Measurements from ENCODE around the gene SIX1.

SIX1 gene

DNA sequence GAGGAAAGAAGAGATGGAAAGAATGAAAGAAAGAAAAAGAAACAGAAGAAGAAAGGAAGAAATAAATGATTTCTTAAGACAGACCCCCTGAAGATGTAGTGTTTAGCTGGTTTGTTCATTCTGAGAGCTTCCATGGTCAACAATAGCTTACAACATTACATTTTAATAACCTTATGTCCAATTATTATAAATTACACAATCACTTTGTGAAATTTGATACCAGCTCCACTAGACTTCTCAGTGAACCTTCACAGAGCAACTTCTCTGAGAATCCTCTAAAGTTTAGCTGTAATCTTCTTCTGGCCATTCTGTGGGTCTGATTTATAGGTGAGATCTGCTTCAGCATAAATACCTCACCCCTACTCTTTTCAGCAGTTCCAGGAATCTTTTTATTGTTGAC is 27.9 kb downstream of the SIX1 start:
- ATAC-seq: no peak

GRCh38 chr14:60618241-60618640 is 31.0 kb downstream of the SIX1 start:
- TF ChIP-seq PPARA (CRISPR knock-in tag; IDR thresholded peaks at IDR 0.05; ENCODE audit: borderline replicate concordance) (no peak), ZNF70 (CRISPR knock-in tag; IDR thresholded peaks at IDR 0.05) (no peak), ZC3H10 (CRISPR knock-in tag; IDR thresholded peaks at IDR 0.05) (no peak), ESRRG (CRISPR knock-in tag; IDR thresholded peaks at IDR 0.05) (no peak), CSDC2 (CRISPR knock-in tag; IDR thresholded peaks at IDR 0.05) (no peak), ZFP30 (CRISPR knock-in tag; IDR thresholded peaks at IDR 0.05) (no peak), ZFP3 (CRISPR knock-in tag; IDR thresholded peaks at IDR 0.05) (no peak), TCF4 (CRISPR knock-in tag; IDR thresholded peaks at IDR 0.05; ENCODE audit: borderline replicate concordance) (no peak), ZNF565 (CRISPR knock-in tag; conservative IDR thresholded peaks at IDR 0.05; ENCODE audit: low read depth) (no peak), SNAI2 (CRISPR knock-in tag; IDR thresholded peaks at IDR 0.05) (no peak), ARNTL (CRISPR knock-in tag; IDR thresholded peaks at IDR 0.05; ENCODE audit: borderline replicate concordance, low read depth) (no peak), ISL1 (CRISPR knock-in tag; IDR thresholded peaks at IDR 0.05) (no peak)
- TF ChIP-seq, protein P1, sequence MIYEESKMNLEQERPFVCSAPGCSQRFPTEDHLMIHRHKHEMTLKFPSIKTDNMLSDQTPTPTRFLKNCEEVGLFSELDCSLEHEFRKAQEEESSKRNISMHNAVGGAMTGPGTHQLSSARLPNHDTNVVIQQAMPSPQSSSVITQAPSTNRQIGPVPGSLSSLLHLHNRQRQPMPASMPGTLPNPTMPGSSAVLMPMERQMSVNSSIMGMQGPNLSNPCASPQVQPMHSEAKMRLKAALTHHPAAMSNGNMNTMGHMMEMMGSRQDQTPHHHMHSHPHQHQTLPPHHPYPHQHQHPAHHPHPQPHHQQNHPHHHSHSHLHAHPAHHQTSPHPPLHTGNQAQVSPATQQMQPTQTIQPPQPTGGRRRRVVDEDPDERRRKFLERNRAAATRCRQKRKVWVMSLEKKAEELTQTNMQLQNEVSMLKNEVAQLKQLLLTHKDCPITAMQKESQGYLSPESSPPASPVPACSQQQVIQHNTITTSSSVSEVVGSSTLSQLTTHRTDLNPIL (CRISPR knock-in tag; IDR thresholded peaks at IDR 0.05; ENCODE audit: low read depth): no peak
- no peak for ATAC-seq

More for the DNA sequence above, 27.9 kb downstream of the SIX1 start:
- no peak for TF ChIP-seq ZNF565 (CRISPR knock-in tag; conservative IDR thresholded peaks at IDR 0.05; ENCODE audit: low read depth)
- TF ChIP-seq SNAI2 (CRISPR knock-in tag; IDR thresholded peaks at IDR 0.05): no peak
- TF ChIP-seq, protein P2, sequence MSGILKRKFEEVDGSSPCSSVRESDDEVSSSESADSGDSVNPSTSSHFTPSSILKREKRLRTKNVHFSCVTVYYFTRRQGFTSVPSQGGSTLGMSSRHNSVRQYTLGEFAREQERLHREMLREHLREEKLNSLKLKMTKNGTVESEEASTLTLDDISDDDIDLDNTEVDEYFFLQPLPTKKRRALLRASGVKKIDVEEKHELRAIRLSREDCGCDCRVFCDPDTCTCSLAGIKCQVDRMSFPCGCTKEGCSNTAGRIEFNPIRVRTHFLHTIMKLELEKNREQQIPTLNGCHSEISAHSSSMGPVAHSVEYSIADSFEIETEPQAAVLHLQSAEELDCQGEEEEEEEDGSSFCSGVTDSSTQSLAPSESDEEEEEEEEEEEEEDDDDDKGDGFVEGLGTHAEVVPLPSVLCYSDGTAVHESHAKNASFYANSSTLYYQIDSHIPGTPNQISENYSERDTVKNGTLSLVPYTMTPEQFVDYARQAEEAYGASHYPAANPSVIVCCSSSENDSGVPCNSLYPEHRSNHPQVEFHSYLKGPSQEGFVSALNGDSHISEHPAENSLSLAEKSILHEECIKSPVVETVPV (CRISPR knock-in tag; IDR thresholded peaks at IDR 0.05): no peak
- no peak for TF ChIP-seq TOX (CRISPR knock-in tag; IDR thresholded peaks at IDR 0.05; ENCODE audit: borderline replicate concordance)
- no peak for TF ChIP-seq ZC3H10 (CRISPR knock-in tag; IDR thresholded peaks at IDR 0.05)
- no peak for TF ChIP-seq RARB (CRISPR knock-in tag; IDR thresholded peaks at IDR 0.05)
- TF ChIP-seq ZNF8 (CRISPR knock-in tag; IDR thresholded peaks at IDR 0.05): no peak
- no peak for TF ChIP-seq OSR1 (CRISPR knock-in tag; IDR thresholded peaks at IDR 0.05)
- TF ChIP-seq ZNF70 (CRISPR knock-in tag; IDR thresholded peaks at IDR 0.05): no peak
- no peak for TF ChIP-seq ISL1 (CRISPR knock-in tag; IDR thresholded peaks at IDR 0.05)
- TF ChIP-seq, protein P1 (CRISPR knock-in tag; IDR thresholded peaks at IDR 0.05; ENCODE audit: low read depth): no peak
- no peak for TF ChIP-seq ESRRG (CRISPR knock-in tag; IDR thresholded peaks at IDR 0.05)
- TF ChIP-seq PATZ1 (CRISPR knock-in tag; IDR thresholded peaks at IDR 0.05; ENCODE audit: borderline replicate concordance): no peak
- no peak for TF ChIP-seq ARNTL (CRISPR knock-in tag; IDR thresholded peaks at IDR 0.05; ENCODE audit: borderline replicate concordance, low read depth)
- TF ChIP-seq, protein P3, sequence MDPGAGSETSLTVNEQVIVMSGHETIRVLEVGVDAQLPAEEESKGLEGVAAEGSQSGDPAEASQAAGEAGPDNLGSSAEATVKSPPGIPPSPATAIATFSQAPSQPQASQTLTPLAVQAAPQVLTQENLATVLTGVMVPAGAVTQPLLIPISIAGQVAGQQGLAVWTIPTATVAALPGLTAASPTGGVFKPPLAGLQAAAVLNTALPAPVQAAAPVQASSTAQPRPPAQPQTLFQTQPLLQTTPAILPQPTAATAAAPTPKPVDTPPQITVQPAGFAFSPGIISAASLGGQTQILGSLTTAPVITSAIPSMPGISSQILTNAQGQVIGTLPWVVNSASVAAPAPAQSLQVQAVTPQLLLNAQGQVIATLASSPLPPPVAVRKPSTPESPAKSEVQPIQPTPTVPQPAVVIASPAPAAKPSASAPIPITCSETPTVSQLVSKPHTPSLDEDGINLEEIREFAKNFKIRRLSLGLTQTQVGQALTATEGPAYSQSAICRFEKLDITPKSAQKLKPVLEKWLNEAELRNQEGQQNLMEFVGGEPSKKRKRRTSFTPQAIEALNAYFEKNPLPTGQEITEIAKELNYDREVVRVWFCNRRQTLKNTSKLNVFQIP (CRISPR knock-in tag; IDR thresholded peaks at IDR 0.05; ENCODE audit: borderline replicate concordance, low read depth): no peak
- no peak for TF ChIP-seq PPARA (CRISPR knock-in tag; IDR thresholded peaks at IDR 0.05; ENCODE audit: borderline replicate concordance)
- TF ChIP-seq BACH2 (CRISPR knock-in tag; IDR thresholded peaks at IDR 0.05; ENCODE audit: borderline replicate concordance): no peak

- ATAC-seq: no peak
- TF ChIP-seq ISL1 (CRISPR knock-in tag; IDR thresholded peaks at IDR 0.05) (no peak), ZNF565 (CRISPR knock-in tag; conservative IDR thresholded peaks at IDR 0.05; ENCODE audit: low read depth) (no peak), RARB (CRISPR knock-in tag; IDR thresholded peaks at IDR 0.05) (no peak), OSR1 (CRISPR knock-in tag; IDR thresholded peaks at IDR 0.05) (no peak), GLIS3 (CRISPR knock-in tag; IDR thresholded peaks at IDR 0.05) (no peak), ZC3H10 (CRISPR knock-in tag; IDR thresholded peaks at IDR 0.05) (no peak), PPARA (CRISPR knock-in tag; IDR thresholded peaks at IDR 0.05; ENCODE audit: borderline replicate concordance) (no peak), BACH2 (CRISPR knock-in tag; IDR thresholded peaks at IDR 0.05; ENCODE audit: borderline replicate concordance) (no peak), PATZ1 (CRISPR knock-in tag; IDR thresholded peaks at IDR 0.05; ENCODE audit: borderline replicate concordance) (no peak), CSDC2 (CRISPR knock-in tag; IDR thresholded peaks at IDR 0.05) (no peak), ZNF8 (CRISPR knock-in tag; IDR thresholded peaks at IDR 0.05) (no peak)
Measured at GRCh38 chr14:60616461-60616959, 32.8 kb downstream of the SIX1 start.

Data from SK-N-SH treated with all-trans-retinoic acid at 6 μM for 48 hours (cell line).